HG03432 (cell line): ENCODE data around the gene GLB1L.

Source experiments
- ATAC-seq: cut with Tn5 transposase; IDR thresholded peaks from one replicate; pipeline ENCODE4 v1.9.1; 2021; ENCODE audit warnings: mild to moderate bottlenecking, moderate library complexity; ENCODE audit not compliant: unreplicated experiment

GLB1L gene

GRCh38 chr2:219253753-219254589 is 8.7 kb upstream of the GLB1L start, which contains the start of gene TUBA4A:
Gene TUBA4A, minus strand, starts transcription at chr2:219253918. Its CDS starts 60 bp downstream, at chr2:219253858.
- ATAC-seq: peak; percentile 65

GRCh38 chr2:219252900-219253752 is 7.9 kb upstream of the GLB1L start, which contains the start of gene TUBA4B:
Gene TUBA4B, plus strand, starts transcription at chr2:219253243. Its CDS starts 165 bp downstream, at chr2:219253408.
- ATAC-seq: no peak

DNA sequence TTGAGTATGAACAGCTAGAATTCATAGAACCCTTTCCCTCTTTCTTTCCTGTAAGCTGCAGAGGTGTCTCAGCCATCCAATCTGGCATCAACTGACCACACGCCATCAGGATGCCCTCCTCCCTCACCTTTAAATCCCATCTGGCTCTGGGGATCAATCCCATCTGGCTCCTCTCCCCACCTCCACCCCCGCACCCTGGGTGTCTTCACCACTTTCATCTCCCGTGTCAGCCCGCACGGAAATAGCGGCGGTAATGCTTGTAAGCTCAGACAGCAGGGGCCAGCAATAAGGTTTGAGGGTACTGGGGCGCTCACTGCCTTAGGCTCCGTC is 7.3 kb upstream of the GLB1L start:
- no peak for ATAC-seq

GRCh38 chr2:219252084-219252483 is 6.8 kb upstream of the GLB1L start:
- ATAC-seq: no peak

DNA sequence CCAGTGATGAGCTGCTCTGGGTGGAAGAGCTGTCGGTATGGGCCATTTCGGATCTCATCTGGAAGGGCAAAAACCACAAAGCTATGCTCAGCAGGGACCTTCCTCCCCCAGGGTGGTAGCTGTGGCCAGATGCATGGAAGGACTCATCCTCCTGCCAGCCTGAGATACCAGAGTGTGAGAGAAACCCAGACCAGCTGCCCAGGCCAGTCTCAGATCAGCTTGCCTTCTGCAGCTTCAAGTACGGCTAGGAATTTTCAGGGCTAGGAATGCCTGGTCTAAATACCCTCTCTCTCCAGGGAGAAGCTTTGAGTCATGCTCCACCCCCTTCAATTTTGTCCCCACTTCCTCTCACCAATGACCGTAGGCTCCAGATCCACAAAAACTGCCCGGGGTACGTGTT is 6.4 kb upstream of the GLB1L start:
- ATAC-seq: no peak

DNA sequence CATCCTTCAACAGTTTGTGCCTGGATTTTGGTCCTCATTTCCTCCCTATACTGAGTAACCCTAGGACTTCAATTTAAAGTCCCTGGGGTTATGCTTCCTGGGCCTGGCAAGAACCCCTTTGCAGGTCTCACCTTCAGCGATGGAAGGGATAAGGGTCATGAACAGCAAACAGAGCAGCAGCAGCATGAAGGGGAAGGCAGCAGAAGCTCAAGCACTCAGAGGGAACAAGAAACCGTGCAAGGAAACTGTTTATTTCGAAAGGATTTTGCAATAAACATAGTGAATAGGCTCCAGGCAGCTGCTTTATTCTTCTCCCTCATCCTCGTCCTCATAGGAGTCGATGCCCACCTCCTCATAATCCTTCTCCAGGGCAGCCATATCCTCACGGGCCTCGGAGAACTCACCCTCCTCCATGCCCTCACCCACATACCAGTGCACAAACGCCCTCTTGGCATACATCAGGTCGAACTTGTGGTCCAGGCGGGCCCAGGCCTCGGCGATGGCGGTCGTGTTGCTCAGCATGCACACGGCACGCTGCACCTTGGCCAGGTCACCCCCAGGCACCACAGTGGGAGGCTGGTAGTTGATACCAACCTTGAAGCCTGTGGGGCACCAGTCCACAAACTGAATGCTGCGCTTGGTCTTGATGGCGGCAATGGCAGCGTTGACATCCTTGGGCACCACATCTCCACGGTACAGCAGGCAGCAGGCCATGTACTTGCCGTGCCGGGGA is 5.0 kb upstream of the GLB1L start:
- ATAC-seq: no peak

DNA sequence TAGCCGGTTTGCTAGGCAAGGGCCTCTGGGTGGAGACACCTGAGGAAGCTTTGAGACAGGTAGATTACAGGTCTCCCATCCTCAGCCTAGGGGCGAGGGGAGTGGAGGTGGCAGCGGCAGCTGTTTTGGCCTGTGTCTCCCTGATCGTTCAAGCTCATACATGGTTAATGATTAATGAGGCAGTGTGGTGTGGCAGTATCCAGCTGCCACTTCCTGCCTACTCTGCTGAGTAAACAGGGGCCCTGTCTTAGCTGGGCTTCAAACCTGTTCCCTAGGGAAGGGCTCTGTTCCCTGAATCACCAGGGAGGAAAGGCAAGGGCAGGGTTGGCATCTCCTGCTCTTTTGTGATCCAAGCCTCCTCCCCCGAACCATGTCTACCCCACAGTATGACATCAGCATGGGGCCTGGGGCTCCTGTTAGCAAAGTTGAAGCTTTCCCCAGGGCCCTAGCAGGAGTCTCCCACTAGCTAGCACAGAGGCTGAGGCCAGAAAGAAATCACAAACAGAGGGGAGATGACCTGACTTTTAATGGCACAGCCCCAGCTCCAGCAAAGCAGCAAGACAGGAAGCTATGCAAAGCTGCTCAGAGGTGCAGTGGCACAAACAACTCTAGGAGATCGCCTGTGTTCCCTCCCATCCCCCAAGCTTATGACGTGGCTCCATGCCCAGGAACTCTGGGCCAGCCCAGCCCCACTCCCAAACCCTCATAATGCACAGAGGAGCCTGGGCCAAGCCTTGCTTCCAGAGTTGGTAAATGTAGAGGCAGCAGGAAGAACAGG is 4.1 kb upstream of the GLB1L start:
- ATAC-seq: peak; percentile 38

GRCh38 chr2:219248845-219249202 is 3.6 kb upstream of the GLB1L start:
- no peak for ATAC-seq

DNA sequence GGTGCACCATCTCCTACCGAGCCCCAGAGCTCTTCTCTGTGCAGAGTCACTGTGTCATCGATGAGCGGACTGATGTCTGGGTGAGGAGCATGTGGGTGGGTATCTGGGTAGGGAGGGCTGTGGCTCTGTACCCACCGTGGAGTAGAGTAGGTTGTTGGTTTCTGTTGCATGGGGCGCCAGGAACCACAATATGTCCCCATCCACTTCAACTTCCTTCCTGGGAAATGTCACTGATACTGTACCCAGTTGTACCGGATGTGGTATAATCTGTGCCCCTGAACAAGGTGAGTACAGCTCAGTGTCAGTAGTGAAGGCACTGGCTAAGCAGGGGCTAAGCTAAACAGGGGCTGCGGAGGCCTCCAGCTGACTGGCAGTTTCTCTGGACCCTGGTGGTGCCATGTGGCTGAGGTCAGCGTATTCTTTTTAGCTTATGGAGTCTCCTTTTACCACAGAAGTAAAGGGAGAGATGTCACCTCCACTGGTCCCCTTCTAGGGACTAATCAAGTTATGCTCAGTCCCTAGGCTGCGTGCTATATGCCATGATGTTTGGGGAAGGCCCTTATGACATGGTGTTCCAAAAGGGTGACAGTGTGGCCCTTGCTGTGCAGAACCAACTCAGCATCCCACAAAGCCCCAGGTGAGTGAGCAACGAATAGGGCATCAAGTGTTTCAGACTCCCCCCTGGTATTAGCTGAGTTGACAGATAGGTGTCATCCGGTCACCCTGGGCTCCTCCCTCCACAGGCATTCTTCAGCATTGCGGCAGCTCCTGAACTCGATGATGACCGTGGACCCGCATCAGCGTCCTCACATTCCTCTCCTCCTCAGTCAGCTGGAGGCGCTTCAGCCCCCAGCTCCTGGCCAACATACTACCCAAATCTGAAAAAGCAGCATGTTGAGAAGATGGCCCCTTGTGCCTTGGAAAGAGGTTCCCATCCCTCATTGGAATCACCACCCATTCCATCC is 2.7 kb upstream of the GLB1L start:
- ATAC-seq: no peak

GRCh38 chr2:219246559-219246958 is 1.3 kb upstream of the GLB1L start:
- ATAC-seq: no peak

- ATAC-seq: no peak
Observed at GRCh38 chr2:219245899-219246230, 621 bp upstream of the GLB1L start.

DNA sequence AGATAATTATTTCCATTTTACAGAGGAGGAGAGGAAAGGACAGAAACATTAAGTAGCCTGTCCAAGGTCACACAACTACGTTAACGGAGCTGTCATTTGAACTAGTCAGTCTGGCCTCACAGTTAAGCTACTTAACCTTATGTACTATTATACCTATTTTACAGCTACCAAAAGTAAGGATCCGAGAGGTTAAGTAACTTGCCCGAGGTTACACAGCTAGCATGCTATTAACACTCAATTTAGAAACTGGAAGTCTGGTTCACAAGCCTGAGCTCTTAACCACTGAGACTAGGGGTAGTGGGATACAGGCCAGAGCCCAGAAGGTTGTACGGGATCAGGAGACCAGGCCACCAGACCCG is 476 bp downstream of the GLB1L start:
- no peak for ATAC-seq

DNA sequence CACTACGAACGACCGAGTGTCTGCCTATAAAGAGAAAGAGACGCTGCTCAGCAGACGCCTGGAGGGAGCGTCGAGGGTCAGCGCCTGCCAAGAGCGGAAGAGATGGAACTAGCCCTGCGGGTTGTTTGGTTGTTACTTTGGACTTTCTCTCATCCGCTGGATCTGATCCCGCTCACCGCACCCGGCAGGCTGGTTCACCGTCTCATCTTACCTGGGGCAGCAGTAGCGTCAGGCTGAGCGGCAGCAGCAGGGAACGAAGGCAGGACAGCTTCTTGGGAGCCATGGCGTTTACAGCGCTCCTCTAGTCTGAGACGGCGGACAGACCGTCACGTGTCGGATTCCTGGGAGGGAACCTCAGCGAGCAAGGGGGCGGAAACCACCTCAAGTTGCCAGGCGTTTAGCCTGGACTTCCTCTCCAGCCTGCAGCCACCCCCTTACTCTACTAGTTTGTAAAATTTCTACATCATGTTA is 1.9 kb downstream of the GLB1L start:
- ATAC-seq: no peak

GRCh38 chr2:219234331-219234730 is 10.9 kb downstream of the GLB1L start:
- ATAC-seq: no peak

DNA sequence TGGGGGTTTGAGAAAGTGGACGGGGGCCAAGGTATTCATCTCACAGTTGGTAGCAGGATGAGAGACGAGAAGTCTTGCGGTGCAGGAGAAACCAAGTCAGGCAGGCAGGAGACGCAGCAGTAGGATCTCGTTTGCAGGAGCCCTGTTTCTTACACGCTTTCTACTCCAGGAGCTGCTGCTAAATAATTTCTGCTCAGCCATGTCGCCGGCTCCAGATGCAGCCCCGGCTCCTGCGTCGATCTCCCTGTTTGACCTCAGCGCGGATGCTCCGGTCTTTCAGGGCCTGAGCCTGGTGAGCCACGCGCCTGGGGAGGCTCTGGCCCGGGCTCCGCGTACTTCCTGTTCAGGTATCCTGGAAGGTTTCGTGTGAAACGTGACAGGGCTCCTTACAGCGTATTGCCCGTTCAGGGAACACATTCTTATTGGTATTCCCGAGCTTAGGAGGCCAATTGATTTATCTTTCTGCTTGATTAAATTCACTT is 15.1 kb downstream of the GLB1L start:
- ATAC-seq: peak; percentile 26

DNA sequence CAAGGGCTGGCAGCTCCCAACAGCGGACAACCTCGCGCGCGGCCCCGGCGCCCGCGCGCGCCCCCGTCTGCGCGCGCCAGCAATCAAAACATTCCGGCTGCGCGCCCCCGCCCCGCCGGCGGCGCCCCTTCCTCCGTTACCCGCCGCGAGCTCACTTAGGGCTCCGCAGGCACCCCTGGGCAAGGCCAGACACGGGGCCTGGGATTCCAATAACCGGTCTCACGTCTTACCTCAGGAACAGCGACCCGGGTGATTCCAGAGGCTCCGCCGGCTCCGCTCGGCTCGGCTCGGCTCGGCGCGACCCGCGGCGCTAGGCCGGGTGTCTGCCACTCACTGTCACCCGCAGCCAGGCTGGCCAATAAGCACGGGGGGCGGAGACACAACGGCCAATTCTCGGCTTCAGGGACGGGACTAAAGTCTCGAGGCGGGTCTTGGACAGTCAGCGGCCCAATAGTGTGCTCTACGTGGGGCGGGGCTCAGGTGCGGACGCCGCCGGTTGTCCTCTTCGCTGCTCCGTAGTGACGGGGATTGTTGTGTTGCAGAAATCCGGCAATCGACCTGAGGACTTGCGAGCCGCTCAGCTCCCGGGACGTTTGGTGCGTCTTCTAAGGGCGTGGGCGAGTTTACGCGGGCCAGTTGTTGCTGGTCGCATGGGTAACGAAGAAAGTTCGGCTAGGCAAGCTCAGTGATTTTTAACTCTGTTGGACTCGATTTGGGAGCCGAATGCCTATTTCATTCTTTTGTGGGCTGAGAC is 15.8 kb downstream of the GLB1L start, which contains the start of the genes ANKZF1 and ATG9A:
Gene ANKZF1, plus strand, starts transcription at position 502 of the 754 bp plus-strand sequence. CDS start 452 bp downstream, outside the sequence.
Gene ATG9A, minus strand, starts transcription at position 332 of the 754 bp plus-strand sequence. CDS start 1,612 bp downstream, outside the sequence.
- ATAC-seq: peak; percentile 98

DNA sequence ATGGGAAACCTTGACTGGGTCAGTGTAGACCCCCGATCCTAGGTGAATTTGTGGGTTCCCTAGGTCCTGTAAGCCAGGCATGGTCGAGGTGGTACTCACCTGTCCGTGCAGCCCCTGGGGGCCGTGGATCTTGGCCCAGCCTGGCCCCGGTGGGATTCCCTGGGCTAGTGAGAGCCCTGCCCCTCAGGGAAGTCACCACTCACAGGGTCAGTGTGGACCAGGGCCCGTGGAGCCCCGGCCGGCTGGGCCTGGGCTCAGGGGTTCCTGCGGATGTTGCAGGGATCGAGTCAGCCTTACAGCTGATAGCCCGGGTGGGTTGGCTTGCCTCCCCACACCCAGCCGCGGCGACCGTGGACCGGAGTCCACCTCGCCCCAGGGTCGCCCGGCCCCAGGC is 16.3 kb downstream of the GLB1L start:
- ATAC-seq: no peak
